ENCODE results near the gene CDR2L. TPM values are rescaled to one million over a fixed set of nuclear protein-coding genes. Genes with fewer than 3 reads are reported as not detected.

The CDR2L gene
- total and polyA plus RNA-seq, 8 donors = 4.4 to 78.8 (median 10.9) TPM

- Histone ChIP-seq H3K27ac (peak overlapping the region; percentile 10 to 95 (median 95)), H3K4me3 (no peak overlapping the region), H3K27me3 (peaks cover 0 to 8% (median 0%) of the 10 kb centered on the region in 3 donors), H3K36me3 (peaks cover 0 to 4% (median 0%) of the 10 kb centered on the region in 4 donors), H3K4me1 (peaks cover 31 to 73% (median 56%) of the 10 kb centered on the region in 4 donors), H3K9me3 (no peaks in the 10 kb centered on the region)
- TF ChIP-seq, protein P1, sequence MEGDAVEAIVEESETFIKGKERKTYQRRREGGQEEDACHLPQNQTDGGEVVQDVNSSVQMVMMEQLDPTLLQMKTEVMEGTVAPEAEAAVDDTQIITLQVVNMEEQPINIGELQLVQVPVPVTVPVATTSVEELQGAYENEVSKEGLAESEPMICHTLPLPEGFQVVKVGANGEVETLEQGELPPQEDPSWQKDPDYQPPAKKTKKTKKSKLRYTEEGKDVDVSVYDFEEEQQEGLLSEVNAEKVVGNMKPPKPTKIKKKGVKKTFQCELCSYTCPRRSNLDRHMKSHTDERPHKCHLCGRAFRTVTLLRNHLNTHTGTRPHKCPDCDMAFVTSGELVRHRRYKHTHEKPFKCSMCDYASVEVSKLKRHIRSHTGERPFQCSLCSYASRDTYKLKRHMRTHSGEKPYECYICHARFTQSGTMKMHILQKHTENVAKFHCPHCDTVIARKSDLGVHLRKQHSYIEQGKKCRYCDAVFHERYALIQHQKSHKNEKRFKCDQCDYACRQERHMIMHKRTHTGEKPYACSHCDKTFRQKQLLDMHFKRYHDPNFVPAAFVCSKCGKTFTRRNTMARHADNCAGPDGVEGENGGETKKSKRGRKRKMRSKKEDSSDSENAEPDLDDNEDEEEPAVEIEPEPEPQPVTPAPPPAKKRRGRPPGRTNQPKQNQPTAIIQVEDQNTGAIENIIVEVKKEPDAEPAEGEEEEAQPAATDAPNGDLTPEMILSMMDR (IDR thresholded peaks at IDR 0.05) = no peak
- TF ChIP-seq POLR2A (IDR thresholded peaks at IDR 0.05) (no peak), EP300 (IDR thresholded peaks at IDR 0.05) (no peak), POLR2AphosphoS5 (IDR thresholded peaks at IDR 0.05) (no peak)
- 79 to 86% (median 82%) methylated on average over 9 to 10 of the region's 10 CpGs for WGBS, 5 donors
- no peak for DNase-seq
- intact Hi-C loops (cut with DNase I; ENCODE audit: low total_unique reads) = no loop called here
Observed at GRCh38 chr17:74990581-74991105, 3.2 kb downstream of the CDR2L start.

GRCh38 chr17:74992223-74992622 lies 4.8 kb downstream of the CDR2L start:
- Histone ChIP-seq H3K27me3 (peaks cover 0 to 8% (median 0%) of the 10 kb centered on the region in 3 donors), H3K27ac (peak overlapping the region; percentile 67 to 95 (median 95)), H3K9me3 (no peaks in the 10 kb centered on the region), H3K4me3 (no peak overlapping the region), H3K4me1 (peaks cover 25 to 58% (median 50%) of the 10 kb centered on the region in 4 donors), H3K36me3 (peaks cover 0 to 4% (median 0%) of the 10 kb centered on the region in 4 donors)
- intact Hi-C loops (cut with DNase I; ENCODE audit: low total_unique reads) = no loop called here
- TF ChIP-seq, protein P1 (IDR thresholded peaks at IDR 0.05) = no peak
- TF ChIP-seq EP300 (IDR thresholded peaks at IDR 0.05) (no peak), POLR2A (IDR thresholded peaks at IDR 0.05) (no peak), POLR2AphosphoS5 (IDR thresholded peaks at IDR 0.05) (no peak)
- DNase-seq = peak in 1 of 2 donors; percentile 65
- WGBS, 5 donors = 23 to 58% (median 38%) methylated on average over 2 of the region's 2 CpGs

GRCh38 chr17:74994440-74994839 lies 7.0 kb downstream of the CDR2L start:
- Histone ChIP-seq H3K4me1 (peaks cover 16 to 42% (median 34%) of the 10 kb centered on the region in 4 donors), H3K27me3 (no peaks in the 10 kb centered on the region), H3K27ac (peak overlapping the region in 1 of 5 donors; percentile 94), H3K36me3 (peaks cover under 1 to 7% (median 5%) of the 10 kb centered on the region in 4 donors), H3K4me3 (no peak overlapping the region), H3K9me3 (no peaks in the 10 kb centered on the region)
- intact Hi-C loops (cut with DNase I; ENCODE audit: low total_unique reads) = no loop called here
- TF ChIP-seq, protein P1 (IDR thresholded peaks at IDR 0.05) = no peak
- TF ChIP-seq POLR2A (IDR thresholded peaks at IDR 0.05) (no peak), POLR2AphosphoS5 (IDR thresholded peaks at IDR 0.05) (no peak), EP300 (IDR thresholded peaks at IDR 0.05) (no peak)
- no peak for DNase-seq
- 84 to 89% (median 88%) methylated on average over 7 of the region's 7 CpGs for WGBS, 5 donors

DNA sequence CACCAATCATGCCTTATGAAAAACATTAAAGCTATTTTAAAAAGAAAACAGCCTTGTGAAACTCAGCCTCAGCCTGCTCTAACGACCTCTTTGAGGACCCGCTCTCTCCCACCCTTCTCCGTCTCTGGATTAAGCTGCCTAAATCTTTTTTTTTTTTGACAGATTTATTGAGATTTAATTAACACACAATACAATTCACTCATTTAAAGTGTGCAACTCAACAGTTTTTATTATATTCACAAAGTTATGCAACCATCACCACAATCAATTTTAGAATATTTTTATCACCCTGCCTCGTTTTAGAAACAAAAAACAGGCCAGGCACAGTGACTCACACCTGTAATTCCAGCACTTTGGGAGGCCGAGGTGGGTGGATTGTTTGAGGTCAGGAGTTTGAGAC lies 8.4 kb downstream of the CDR2L start:
- no peak for DNase-seq
- peaks cover 12 to 21% (median 19%) of the 10 kb centered on the region in 4 donors for H3K36me3 ChIP-seq
- no peak overlapping the region for H3K27ac ChIP-seq
- H3K9me3 ChIP-seq = no peaks in the 10 kb centered on the region
- no peak for TF ChIP-seq EP300 (IDR thresholded peaks at IDR 0.05)
- TF ChIP-seq POLR2AphosphoS5 (IDR thresholded peaks at IDR 0.05) = no peak
- TF ChIP-seq, protein P1 (IDR thresholded peaks at IDR 0.05) = no peak
- TF ChIP-seq POLR2A (IDR thresholded peaks at IDR 0.05) = no peak
- H3K27me3 ChIP-seq = no peaks in the 10 kb centered on the region
- intact Hi-C loops (cut with DNase I; ENCODE audit: low total_unique reads) = no loop called here
- H3K4me1 ChIP-seq = peaks cover 12 to 28% (median 20%) of the 10 kb centered on the region in 4 donors
- WGBS, 5 donors = 72 to 80% (median 79%) methylated on average over 5 of the region's 5 CpGs
- H3K4me3 ChIP-seq = no peak overlapping the region

All from stomach (tissue), 9 donors.